ENCODE measurements around the gene ADAMTS3.

DNA sequence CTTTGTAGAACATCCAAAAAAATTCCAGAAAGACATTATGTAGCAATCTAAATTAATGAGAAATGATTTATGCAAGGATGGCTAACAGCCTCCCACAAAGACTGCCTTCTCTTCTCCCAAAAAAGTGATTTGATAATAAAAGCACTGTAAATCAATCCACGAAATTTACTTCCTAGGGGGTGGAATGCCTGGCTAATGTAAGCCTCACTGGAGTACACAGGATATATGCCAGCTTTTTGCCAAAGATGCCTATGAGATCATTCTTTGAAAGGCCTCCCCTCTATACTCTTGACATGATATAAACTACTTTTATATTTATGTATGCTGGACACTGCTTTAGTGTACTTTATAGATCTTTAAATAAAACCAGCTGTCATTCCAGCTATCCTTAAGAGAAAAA is 211.1 kb downstream of the ADAMTS3 start:
- TF ChIP-seq EZH2phosphoT487 (IDR thresholded peaks at IDR 0.05; ENCODE audit: borderline replicate concordance, low read depth, low read length) = no peak
- TF ChIP-seq, protein P1, sequence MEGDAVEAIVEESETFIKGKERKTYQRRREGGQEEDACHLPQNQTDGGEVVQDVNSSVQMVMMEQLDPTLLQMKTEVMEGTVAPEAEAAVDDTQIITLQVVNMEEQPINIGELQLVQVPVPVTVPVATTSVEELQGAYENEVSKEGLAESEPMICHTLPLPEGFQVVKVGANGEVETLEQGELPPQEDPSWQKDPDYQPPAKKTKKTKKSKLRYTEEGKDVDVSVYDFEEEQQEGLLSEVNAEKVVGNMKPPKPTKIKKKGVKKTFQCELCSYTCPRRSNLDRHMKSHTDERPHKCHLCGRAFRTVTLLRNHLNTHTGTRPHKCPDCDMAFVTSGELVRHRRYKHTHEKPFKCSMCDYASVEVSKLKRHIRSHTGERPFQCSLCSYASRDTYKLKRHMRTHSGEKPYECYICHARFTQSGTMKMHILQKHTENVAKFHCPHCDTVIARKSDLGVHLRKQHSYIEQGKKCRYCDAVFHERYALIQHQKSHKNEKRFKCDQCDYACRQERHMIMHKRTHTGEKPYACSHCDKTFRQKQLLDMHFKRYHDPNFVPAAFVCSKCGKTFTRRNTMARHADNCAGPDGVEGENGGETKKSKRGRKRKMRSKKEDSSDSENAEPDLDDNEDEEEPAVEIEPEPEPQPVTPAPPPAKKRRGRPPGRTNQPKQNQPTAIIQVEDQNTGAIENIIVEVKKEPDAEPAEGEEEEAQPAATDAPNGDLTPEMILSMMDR (conservative IDR thresholded peaks at IDR 0.05; ENCODE audit: low read length) = no peak

All from OCI-LY7 (cell line).